ENCODE results near the gene B3GALNT1.

Gene B3GALNT1

GRCh38 chr3:161104561-161105551, at the start of gene B3GALNT1:
TSS of gene B3GALNT1 (minus strand) at chr3:161105349. CDS start at chr3:161086754, 18,595 bp downstream.
- H3K27ac ChIP-seq: peak within 1 kb of the TSS; percentile 85
- peak within 1 kb of the TSS; percentile 73 for H3K4me3 ChIP-seq (ENCODE audit: low read depth, low read length)
- H3K79me2 ChIP-seq: no peaks in the 10 kb centered on the region
- H3K9ac ChIP-seq: peak within 1 kb of the TSS; percentile 63
- H3K36me3 ChIP-seq (ENCODE audit: control insufficient read depth, insufficient read depth, low read length): no peaks in the 10 kb centered on the region
- peak within 1 kb of the TSS; percentile 96 for H3K4me2 ChIP-seq (ENCODE audit: low read length)
- no peaks in the 10 kb centered on the region for H3K27me3 ChIP-seq (ENCODE audit: control insufficient read depth, insufficient read depth, low read length)
- peak; percentile 8 for TF ChIP-seq CTCF (IDR thresholded peaks at IDR 0.05)
- H3K4me1 ChIP-seq: peaks cover 5% of the 10 kb centered on the region
- no peaks in the 10 kb centered on the region for H3K9me3 ChIP-seq (ENCODE audit: control insufficient read depth, low read length)
- peak within 1 kb of the TSS; percentile 99 for H2AFZ ChIP-seq

- no peaks in the 10 kb centered on the region for H3K27me3 ChIP-seq (ENCODE audit: control insufficient read depth, insufficient read depth, low read length)
- H3K9ac ChIP-seq: no peak overlapping the region
- no peak overlapping the region for H3K4me2 ChIP-seq (ENCODE audit: low read length)
- no peaks in the 10 kb centered on the region for H3K4me1 ChIP-seq
- no peaks in the 10 kb centered on the region for H3K79me2 ChIP-seq
- no peak overlapping the region for H2AFZ ChIP-seq
- H3K27ac ChIP-seq: no peak overlapping the region
- no peak overlapping the region for H3K4me3 ChIP-seq (ENCODE audit: low read depth, low read length)
- no peak for TF ChIP-seq CTCF (IDR thresholded peaks at IDR 0.05)
- H3K36me3 ChIP-seq (ENCODE audit: control insufficient read depth, insufficient read depth, low read length): no peaks in the 10 kb centered on the region
- H3K9me3 ChIP-seq (ENCODE audit: control insufficient read depth, low read length): no peaks in the 10 kb centered on the region
These were observed 48.3 kb upstream of the B3GALNT1 start for GRCh38 chr3:161153480-161153879.

GRCh38 chr3:161150001-161150525, 44.9 kb upstream of the B3GALNT1 start:
- Histone ChIP-seq H3K27me3 (ENCODE audit: control insufficient read depth, insufficient read depth, low read length) (no peaks in the 10 kb centered on the region), H3K79me2 (no peaks in the 10 kb centered on the region)
- TF ChIP-seq CTCF (IDR thresholded peaks at IDR 0.05): no peak

GRCh38 chr3:161149529-161149928, 44.4 kb upstream of the B3GALNT1 start:
- Histone ChIP-seq H3K4me2 (ENCODE audit: low read length) (no peak overlapping the region), H3K27ac (no peak overlapping the region), H3K9me3 (ENCODE audit: control insufficient read depth, low read length) (no peaks in the 10 kb centered on the region), H3K9ac (no peak overlapping the region), H3K79me2 (no peaks in the 10 kb centered on the region), H3K4me1 (no peaks in the 10 kb centered on the region), H3K36me3 (ENCODE audit: control insufficient read depth, insufficient read depth, low read length) (no peaks in the 10 kb centered on the region), H2AFZ (no peak overlapping the region), H3K27me3 (ENCODE audit: control insufficient read depth, insufficient read depth, low read length) (no peaks in the 10 kb centered on the region), H3K4me3 (ENCODE audit: low read depth, low read length) (no peak overlapping the region)
- TF ChIP-seq CTCF (IDR thresholded peaks at IDR 0.05): no peak

More at GRCh38 chr3:161150001-161150525, 44.9 kb upstream of the B3GALNT1 start:
- Histone ChIP-seq H3K4me3 (ENCODE audit: low read depth, low read length) (no peak overlapping the region), H3K9me3 (ENCODE audit: control insufficient read depth, low read length) (no peaks in the 10 kb centered on the region), H3K27ac (no peak overlapping the region), H2AFZ (no peak overlapping the region), H3K9ac (no peak overlapping the region), H3K4me2 (ENCODE audit: low read length) (no peak overlapping the region), H3K36me3 (ENCODE audit: control insufficient read depth, insufficient read depth, low read length) (no peaks in the 10 kb centered on the region), H3K4me1 (no peaks in the 10 kb centered on the region)
